ENCODE data around the gene EN2. TPM values are rescaled to one million over a fixed set of nuclear protein-coding genes. Genes with fewer than 3 reads are reported as not detected.

EN2 gene
- total RNA-seq, 1 donor from 2014 or later: 3.4 TPM

GRCh38 chr7:155457544-155458110 lies 302 bp upstream of the EN2 start:
- peaks cover 51% of the 10 kb centered on the region for H3K27me3 Mint-ChIP-seq (ENCODE audit: unreplicated experiment)
- peaks cover 19% of the 10 kb centered on the region for H3K4me1 Mint-ChIP-seq (ENCODE audit: unreplicated experiment)
- no peak for TF ChIP-seq CTCF (IDR thresholded peaks at IDR 0.05)
- peak overlapping the region; percentile 47 for H3K27ac Mint-ChIP-seq (ENCODE audit: unreplicated experiment)
- no peaks in the 10 kb centered on the region for H3K9me3 Mint-ChIP-seq (ENCODE audit: unreplicated experiment)
- no peaks in the 10 kb centered on the region for H3K36me3 Mint-ChIP-seq (ENCODE audit: unreplicated experiment)
- peak overlapping the region; percentile 83 for H3K4me3 Mint-ChIP-seq (ENCODE audit: unreplicated experiment)
- DNase-seq (ENCODE audit: extremely low spot score, unreplicated experiment): no peak

DNA sequence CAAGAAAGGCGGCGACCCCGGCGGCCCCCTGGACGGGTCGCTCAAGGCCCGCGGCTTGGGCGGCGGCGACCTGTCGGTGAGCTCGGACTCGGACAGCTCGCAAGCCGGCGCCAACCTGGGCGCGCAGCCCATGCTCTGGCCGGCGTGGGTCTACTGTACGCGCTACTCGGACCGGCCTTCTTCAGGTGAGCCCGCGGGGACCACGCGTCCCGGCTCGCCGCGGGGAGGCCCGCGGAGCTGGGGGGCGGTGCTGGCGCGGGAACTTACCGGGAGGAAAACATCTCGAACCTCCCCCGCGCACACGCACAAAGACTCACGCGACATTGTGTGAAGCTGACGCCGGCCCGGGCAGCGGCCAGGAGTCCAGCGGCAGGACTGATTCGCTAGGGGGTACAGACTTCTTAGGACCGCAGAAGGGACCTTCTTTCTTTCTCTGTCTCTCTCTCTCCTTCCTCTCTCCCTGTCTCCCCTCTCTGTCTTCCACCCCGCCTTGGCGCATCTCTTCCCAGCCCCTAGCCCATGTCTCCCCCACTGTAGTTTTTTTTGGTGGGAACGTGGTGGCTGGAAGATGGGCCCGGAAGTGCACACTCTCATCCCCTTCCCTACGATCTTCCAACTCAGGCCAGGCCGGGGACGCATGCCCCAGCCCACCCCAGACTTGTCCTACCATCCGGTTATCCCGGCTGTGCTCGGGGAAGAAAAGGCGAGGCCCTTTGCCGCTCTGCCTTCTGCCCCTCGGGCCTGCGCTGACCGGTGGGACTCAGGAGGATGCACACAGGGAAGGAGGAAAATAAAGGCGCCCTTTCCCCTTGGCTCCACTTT lies 1.2 kb downstream of the EN2 start:
- peak overlapping the region; percentile 38 for H3K27ac Mint-ChIP-seq (ENCODE audit: unreplicated experiment)
- no peak for DNase-seq (ENCODE audit: extremely low spot score, unreplicated experiment)
- peaks cover 44% of the 10 kb centered on the region for H3K27me3 Mint-ChIP-seq (ENCODE audit: unreplicated experiment)

GRCh38 chr7:155459700-155460461 lies 2.0 kb downstream of the EN2 start:
- Mint-ChIP-seq H3K9me3 (ENCODE audit: unreplicated experiment) (no peaks in the 10 kb centered on the region), H3K4me3 (ENCODE audit: unreplicated experiment) (peak overlapping the region; percentile 79), H3K27me3 (ENCODE audit: unreplicated experiment) (peaks cover 38% of the 10 kb centered on the region), H3K4me1 (ENCODE audit: unreplicated experiment) (peaks cover 19% of the 10 kb centered on the region), H3K27ac (ENCODE audit: unreplicated experiment) (no peak overlapping the region), H3K36me3 (ENCODE audit: unreplicated experiment) (peaks cover 2% of the 10 kb centered on the region)
- TF ChIP-seq CTCF (IDR thresholded peaks at IDR 0.05): no peak
- DNase-seq (ENCODE audit: extremely low spot score, unreplicated experiment): no peak

More for the DNA sequence above, 1.2 kb downstream of the EN2 start:
- Mint-ChIP-seq H3K4me3 (ENCODE audit: unreplicated experiment) (peak overlapping the region; percentile 79), H3K9me3 (ENCODE audit: unreplicated experiment) (no peaks in the 10 kb centered on the region), H3K36me3 (ENCODE audit: unreplicated experiment) (peaks cover 2% of the 10 kb centered on the region), H3K4me1 (ENCODE audit: unreplicated experiment) (peaks cover 19% of the 10 kb centered on the region)
- TF ChIP-seq CTCF (IDR thresholded peaks at IDR 0.05): no peak

GRCh38 chr7:155460926-155461613 lies 3.1 kb downstream of the EN2 start:
- H3K27me3 Mint-ChIP-seq (ENCODE audit: unreplicated experiment): peaks cover 34% of the 10 kb centered on the region
- no peaks in the 10 kb centered on the region for H3K9me3 Mint-ChIP-seq (ENCODE audit: unreplicated experiment)
- H3K27ac Mint-ChIP-seq (ENCODE audit: unreplicated experiment): no peak overlapping the region
- H3K36me3 Mint-ChIP-seq (ENCODE audit: unreplicated experiment): peaks cover 2% of the 10 kb centered on the region
- peaks cover 17% of the 10 kb centered on the region for H3K4me1 Mint-ChIP-seq (ENCODE audit: unreplicated experiment)
- TF ChIP-seq CTCF (IDR thresholded peaks at IDR 0.05): no peak
- no peak for DNase-seq (ENCODE audit: extremely low spot score, unreplicated experiment)
- H3K4me3 Mint-ChIP-seq (ENCODE audit: unreplicated experiment): peak overlapping the region; percentile 40
